Effector memory CD4-positive, alpha-beta T cell (primary cell): Measurements from ENCODE around the gene CRISPLD2.
"Not testable (repeated sequence)": the region's sequence is repeated elsewhere in the genome, so short reads cannot be mapped to it uniquely, and the experiment has no call there.

Experiments used
- DNase-seq, 3 donors: peaks; one replicate each; pipeline ENCODE4 v3.0.0-alpha.2; 2020
- H3K27ac ChIP-seq: 2 replicates; pipeline ENCODE4 v1.7.0; 2013; ENCODE audit warnings: mild to moderate bottlenecking, low read length, moderate library complexity; ENCODE audit not compliant: insufficient read depth, poor library complexity, severe bottlenecking
- H3K27me3 ChIP-seq: replicated peaks from 2 replicates; pipeline ENCODE4 v1.7.0; 2013; ENCODE audit warnings: mild to moderate bottlenecking, low read length; ENCODE audit not compliant: insufficient read depth, control insufficient read depth, poor library complexity, severe bottlenecking
- H3K36me3 ChIP-seq: 2 replicates; pipeline ENCODE4 v1.7.0; 2013; ENCODE audit warnings: mild to moderate bottlenecking, low read length, moderate library complexity; ENCODE audit not compliant: control insufficient read depth, insufficient read depth
- H3K4me1 ChIP-seq: 2 replicates; pipeline ENCODE4 v1.7.0; 2013; ENCODE audit warnings: low read length, mild to moderate bottlenecking; ENCODE audit not compliant: control insufficient read depth, insufficient read depth, poor library complexity, severe bottlenecking
- H3K4me3 ChIP-seq: 2 replicates; pipeline ENCODE4 v1.7.0; 2013; ENCODE audit warnings: low read length, low read depth, mild to moderate bottlenecking; ENCODE audit not compliant: insufficient read depth, poor library complexity, severe bottlenecking
- H3K9me3 ChIP-seq: 2 replicates; pipeline ENCODE4 v1.7.0; 2013; ENCODE audit warnings: mild to moderate bottlenecking, low read length, moderate library complexity; ENCODE audit not compliant: control insufficient read depth

CRISPLD2 gene

DNA sequence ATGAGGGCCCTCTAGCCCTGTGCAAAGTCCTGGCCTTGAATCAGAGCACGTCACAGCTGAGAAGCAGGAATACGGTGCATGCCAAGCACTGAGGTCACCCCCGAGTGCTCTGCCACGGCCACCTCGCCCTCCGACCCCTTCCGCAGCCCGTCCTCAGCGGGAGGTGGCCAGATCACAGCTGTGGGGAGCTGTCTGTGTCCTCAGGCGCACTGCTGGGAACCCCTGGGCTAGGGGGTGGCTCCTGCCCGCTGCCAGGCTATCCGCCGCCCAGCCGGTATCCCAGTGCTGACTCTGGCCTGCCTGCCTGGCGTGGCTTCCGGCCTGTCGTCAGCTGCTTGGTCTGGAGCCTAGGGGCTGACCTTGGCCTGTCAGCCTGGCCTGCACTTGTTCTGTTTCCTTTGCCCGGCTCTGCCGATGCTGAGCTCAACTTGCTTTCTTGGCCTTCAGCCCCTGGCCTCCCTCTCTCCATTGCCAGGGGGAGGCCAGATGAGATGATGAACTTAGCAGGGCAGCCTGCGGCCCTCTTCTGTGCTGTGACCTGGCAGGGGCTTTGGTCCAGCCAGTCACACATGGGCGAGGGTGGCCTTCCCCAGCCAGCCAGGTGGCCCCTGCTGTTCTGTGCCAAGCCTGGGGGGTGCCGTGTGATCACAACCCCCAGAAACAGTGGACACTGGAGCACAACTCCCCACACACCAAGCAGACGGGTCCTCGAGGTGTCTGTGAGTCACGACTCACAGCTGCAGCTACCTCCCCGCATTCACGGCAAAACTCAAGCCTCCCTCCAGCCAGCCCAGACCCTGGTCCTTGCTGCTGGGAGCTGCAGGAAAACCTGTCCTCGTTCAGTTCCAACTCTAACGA, 114.2 kb downstream of the CRISPLD2 start:
- Histone ChIP-seq H3K27ac (no peak overlapping the region), H3K9me3 (no peaks in the 10 kb centered on the region), H3K4me3 (no peak overlapping the region), H3K4me1 (no peaks in the 10 kb centered on the region), H3K27me3 (no peaks in the 10 kb centered on the region), H3K36me3 (no peaks in the 10 kb centered on the region)
- DNase-seq: no peak

DNA sequence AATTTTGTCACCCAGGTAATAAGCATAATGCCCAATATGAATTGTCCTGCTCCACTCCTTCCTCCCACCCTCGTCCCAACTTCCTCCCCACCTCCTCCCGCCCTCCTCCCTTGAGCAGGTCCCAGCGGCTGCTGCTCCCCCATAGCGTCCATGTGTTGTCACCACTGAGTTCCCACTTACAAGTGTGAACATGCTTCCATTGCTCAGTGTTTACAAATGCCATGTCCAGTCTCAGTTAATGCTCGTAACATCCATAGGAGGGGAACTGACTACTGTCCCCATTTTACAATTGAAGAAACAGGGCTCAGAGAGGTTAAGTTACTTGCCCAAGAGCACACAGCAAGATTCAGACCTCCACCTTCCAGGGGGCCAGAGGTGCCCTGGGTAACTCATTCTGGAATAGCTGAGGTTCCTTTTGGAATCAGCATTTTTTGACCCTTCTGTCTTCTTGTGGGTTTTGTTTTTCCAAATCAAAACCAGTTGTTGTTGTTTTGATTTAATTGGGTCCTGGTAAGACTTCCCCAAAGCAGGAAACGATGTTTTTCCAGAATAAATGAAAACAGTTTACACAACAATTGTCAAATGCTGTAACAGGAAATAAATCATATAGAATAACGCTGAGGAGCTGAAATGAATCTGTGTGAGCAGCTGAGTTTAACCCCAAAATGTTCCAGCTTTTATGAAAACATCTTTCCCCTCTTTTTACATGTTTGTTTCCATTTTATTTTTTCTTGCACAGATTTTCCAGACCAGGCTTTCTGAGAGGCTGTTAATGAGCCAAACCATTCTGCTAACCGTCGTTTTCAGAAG, 117.6 kb downstream of the CRISPLD2 start:
- no peaks in the 10 kb centered on the region for H3K27me3 ChIP-seq
- no peak overlapping the region for H3K27ac ChIP-seq
- no peaks in the 10 kb centered on the region for H3K36me3 ChIP-seq
- no peaks in the 10 kb centered on the region for H3K9me3 ChIP-seq
- DNase-seq: no peak
- no peaks in the 10 kb centered on the region for H3K4me1 ChIP-seq
- H3K4me3 ChIP-seq: no peak overlapping the region

DNA sequence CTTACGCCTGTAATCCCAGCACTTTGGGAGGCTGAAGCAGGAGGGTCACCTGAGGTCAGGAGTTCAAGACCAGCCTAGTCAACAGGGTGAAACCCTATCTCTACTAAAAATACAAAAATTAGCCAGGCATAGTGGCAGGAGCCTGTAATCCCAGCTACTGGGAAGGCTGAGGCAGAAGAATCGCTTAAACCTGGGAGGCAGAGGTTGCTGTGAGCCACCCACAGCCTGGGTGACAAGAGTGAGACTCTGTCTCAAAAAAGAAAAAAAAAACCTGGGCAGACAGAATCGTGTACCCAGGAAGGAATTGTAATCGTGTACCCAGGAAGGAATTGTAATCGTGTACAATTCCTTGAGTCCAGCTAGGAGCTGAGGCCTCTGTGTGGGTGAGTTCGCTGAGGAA, 118.8 kb downstream of the CRISPLD2 start:
- H3K27me3 ChIP-seq, H3K36me3 ChIP-seq: not testable (repeated sequence)

DNA sequence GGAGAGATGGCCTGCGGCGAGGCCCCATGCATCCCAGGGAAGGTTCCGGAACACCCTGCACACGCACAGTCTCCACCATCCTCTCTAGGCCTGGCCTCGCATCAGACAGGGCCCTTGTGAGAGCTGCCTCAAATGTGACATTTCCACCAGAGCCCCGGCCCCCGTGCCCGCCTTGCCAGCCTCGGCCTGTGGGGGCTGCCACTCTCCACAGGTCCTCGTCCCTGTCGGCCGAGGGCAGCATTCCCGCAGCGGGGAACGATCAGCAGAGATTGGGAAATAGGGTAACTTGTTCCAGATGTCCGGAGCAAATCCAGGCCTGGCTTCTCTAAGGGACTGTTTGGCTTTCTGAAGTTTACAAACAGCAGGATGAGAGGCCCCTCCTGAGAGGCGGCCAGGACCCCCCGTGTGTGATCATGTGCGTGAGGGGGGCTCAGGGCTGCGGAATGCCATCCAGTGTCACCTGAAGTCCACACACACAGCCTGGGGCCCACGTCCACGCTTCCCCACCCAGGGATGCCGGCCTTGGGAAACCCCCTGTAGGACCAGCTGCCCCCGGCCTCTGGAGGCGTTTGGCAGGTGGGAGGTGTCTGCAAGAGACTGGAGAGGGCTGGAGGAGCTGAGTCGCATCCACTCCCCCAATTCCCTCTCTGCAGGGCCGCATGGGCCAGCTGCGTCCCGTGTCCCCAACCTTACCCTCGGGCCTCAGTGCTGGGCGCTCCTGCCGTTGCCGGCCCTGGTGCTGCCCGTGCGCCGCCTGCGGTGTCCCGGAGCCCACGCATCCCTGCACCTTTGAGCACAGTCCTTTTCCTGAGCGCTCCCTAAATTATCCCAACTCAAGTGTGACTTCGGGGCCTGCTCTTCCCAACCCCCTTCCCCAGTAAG, 121.1 kb downstream of the CRISPLD2 start:
- H3K9me3 ChIP-seq: no peaks in the 10 kb centered on the region
- H3K4me1 ChIP-seq: no peaks in the 10 kb centered on the region
- DNase-seq: no peak
- H3K27me3 ChIP-seq: no peaks in the 10 kb centered on the region
- no peak overlapping the region for H3K27ac ChIP-seq
- H3K36me3 ChIP-seq: no peaks in the 10 kb centered on the region
- H3K4me3 ChIP-seq: no peak overlapping the region

More for the DNA sequence above, 118.8 kb downstream of the CRISPLD2 start:
- H3K27ac ChIP-seq, DNase-seq, H3K4me3 ChIP-seq, H3K4me1 ChIP-seq, H3K9me3 ChIP-seq: not testable (repeated sequence)

DNA sequence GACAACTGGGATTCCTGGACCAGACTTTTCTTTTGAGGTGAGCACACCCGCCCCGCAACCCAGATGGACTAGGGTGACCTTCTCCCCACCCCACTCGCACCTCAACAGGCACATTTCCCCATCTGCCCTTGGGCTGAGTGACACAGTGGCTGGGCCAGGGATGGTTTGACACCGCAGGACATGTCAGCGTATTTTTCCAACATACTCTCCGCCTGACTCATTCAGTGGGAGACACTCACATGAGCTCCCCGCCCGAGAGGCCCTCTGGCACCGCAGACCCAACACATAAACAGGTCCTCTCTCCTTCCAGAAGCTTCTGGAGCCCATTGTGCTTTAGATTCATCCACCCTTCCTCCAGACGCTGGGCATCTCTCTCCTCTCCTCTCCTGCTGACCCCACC, 122.1 kb downstream of the CRISPLD2 start:
- no peak overlapping the region for H3K4me3 ChIP-seq
- no peaks in the 10 kb centered on the region for H3K27me3 ChIP-seq
- H3K27ac ChIP-seq: no peak overlapping the region
- DNase-seq: no peak
- no peaks in the 10 kb centered on the region for H3K4me1 ChIP-seq
- H3K9me3 ChIP-seq: no peaks in the 10 kb centered on the region
- no peaks in the 10 kb centered on the region for H3K36me3 ChIP-seq

DNA sequence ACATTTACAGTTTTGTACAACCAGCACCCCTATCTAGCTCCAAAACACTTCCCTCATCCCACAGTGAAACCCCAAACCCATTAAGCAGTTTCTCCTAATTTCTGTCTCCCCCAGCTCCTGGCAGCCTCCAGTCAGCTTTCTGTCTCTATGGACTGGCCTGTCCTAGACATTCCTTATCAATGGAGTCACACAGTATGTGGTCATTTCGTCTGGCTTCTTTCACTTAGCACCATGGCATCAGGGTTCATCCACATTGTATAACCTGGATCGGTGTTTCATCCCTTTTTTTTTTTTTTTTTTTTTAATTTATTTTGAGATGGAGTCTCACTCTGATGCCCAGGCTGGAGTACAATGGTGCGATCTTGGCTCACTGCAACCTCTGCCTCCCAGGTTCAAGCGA, 123.0 kb downstream of the CRISPLD2 start:
- no peaks in the 10 kb centered on the region for H3K9me3 ChIP-seq
- no peak for DNase-seq
- H3K27me3 ChIP-seq: no peaks in the 10 kb centered on the region
- H3K4me3 ChIP-seq: no peak overlapping the region
- no peak overlapping the region for H3K27ac ChIP-seq
- H3K4me1 ChIP-seq: no peaks in the 10 kb centered on the region
- H3K36me3 ChIP-seq: no peaks in the 10 kb centered on the region

DNA sequence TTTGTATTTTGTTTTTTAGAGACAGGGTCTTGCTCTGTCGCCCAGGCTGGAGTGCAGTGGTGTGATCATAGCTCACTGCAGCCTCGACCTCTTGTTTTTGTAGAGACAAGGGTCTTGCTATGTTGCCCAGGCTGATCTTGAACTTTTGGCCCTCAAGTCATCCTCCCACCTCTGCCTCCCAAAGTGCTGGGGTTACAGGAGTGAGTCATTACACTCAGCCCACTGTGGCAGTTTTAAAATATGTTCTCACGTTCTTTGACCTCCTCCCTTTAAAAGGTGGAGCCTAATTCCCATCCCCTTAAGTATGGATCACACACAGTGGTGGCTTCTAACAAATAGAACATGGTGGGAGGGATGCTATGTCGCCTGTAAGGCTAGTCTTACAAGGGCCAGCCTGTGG, 123.8 kb downstream of the CRISPLD2 start:
- no peaks in the 10 kb centered on the region for H3K9me3 ChIP-seq
- H3K36me3 ChIP-seq: no peaks in the 10 kb centered on the region
- no peaks in the 10 kb centered on the region for H3K27me3 ChIP-seq
- no peak overlapping the region for H3K4me3 ChIP-seq
- H3K4me1 ChIP-seq: no peaks in the 10 kb centered on the region
- no peak overlapping the region for H3K27ac ChIP-seq
- DNase-seq: no peak

DNA sequence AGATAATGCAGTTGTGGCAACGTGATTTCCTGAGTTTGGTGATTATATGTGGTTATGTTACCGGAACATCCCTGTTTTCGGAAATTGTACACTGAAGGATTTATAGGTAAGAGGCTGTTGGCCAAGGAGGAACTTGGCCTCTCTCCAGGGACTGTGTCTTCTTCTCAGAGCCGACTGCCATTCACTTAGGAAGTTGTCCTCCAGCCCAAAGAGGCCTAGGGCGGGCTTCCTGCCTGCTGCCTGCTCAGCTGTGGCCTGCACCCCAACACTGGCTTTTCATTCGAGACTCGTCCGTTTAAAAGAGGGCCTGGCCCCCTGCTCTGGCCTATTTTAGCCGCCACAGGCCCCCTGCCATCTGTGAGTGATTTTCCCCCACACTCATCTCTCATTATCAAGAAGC, 127.2 kb downstream of the CRISPLD2 start:
- no peak overlapping the region for H3K27ac ChIP-seq
- H3K36me3 ChIP-seq: no peaks in the 10 kb centered on the region
- H3K4me3 ChIP-seq: no peak overlapping the region
- H3K27me3 ChIP-seq: no peaks in the 10 kb centered on the region
- H3K9me3 ChIP-seq: no peaks in the 10 kb centered on the region
- DNase-seq: no peak
- H3K4me1 ChIP-seq: no peaks in the 10 kb centered on the region

DNA sequence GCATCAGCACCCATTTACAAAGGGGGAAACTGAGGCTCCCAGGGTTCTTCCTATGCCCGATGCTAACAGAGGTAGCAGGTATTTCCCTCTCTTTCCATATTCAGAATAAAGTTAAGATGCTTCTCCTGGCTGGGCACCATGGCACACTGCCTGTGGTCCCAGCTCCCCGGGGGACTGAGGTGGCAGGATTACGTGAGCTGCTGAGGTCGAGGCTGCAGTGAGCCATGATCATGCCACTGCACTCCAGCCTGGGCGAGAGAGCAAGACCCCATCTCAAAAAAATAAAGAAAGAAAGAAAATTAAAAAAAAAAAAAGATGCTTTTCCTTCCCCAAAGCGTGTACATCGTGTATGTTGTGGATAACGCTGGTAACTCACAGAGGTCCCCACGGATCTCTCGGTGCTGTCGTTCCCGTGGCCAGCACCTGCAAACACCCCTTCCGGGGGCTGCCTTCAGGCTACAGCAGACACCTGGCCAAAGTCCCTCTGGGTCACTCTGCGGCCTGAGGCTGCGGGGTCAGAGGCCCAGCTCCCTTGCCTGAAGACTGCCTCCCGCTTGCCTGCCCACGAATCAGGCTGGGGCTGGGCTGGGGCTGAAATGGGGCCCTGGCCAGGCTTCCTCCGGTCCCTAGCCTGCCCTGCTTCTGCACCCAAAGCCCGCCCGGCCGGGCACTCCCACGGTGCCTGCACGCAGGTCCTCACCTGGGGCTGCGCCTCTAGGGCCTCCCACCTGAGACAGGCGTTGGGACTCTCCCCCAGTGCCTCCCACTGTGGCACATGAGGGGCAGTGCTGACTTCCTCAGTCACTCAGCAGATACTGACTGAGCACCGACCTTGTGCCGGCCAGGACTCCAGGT, 128.4 kb downstream of the CRISPLD2 start:
- no peaks in the 10 kb centered on the region for H3K36me3 ChIP-seq
- DNase-seq: no peak

More for the DNA sequence above, 128.4 kb downstream of the CRISPLD2 start:
- no peaks in the 10 kb centered on the region for H3K4me1 ChIP-seq
- H3K9me3 ChIP-seq: no peaks in the 10 kb centered on the region
- no peak overlapping the region for H3K4me3 ChIP-seq
- no peaks in the 10 kb centered on the region for H3K27me3 ChIP-seq
- H3K27ac ChIP-seq: no peak overlapping the region
